NCI-H2081 (cell line): ENCODE data around the gene ACBD3.

Experiments
- DNase-seq, 2 experiments: peaks; one replicate each; lab custom pipeline; 2025; lab: John Stamatoyannopoulos, UW

The ACBD3 gene

DNA sequence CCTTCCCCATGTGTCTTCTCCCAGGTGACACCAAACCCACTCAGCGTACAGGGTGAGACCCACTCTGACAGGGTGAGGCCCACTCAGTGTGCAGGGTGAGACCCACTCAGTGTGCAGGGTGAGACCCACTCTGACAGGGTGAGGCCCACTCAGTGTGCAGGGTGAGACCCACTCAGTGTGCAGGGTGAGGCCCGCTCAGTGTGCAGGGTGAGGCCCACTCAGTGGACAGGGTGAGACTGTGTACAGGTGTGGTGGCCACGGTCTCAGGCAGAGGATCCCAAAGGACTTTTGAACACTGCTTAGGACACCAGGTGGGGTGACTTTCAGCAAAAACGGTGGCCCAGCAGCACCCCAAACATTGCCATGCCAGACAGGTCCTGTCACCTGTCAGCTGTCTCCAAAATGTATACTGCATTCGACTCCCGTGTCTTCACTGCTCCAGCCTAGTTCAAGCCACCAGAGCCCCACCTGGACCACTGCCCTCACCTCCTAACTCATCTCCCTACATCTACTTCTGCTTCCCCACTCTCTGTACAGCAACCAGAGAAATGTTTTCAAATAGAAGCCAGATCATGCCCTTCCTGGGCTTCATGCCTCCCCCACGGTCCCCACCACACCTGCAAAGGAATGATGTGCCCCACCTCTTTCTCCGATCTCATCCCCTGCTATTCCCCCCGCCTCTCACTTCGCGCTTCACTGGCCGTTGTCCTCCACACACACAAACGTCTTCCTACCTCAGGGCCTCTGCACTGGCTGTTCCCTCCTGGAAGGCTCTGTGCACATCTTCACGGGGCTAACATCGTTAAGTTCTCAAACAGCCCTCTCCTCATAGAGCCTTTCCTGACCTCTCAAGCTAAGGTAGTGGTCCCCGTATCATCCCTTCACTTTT is 52.1 kb downstream of the ACBD3 start:
- DNase-seq: peak in 1 of 2 experiments; percentile 70

DNA sequence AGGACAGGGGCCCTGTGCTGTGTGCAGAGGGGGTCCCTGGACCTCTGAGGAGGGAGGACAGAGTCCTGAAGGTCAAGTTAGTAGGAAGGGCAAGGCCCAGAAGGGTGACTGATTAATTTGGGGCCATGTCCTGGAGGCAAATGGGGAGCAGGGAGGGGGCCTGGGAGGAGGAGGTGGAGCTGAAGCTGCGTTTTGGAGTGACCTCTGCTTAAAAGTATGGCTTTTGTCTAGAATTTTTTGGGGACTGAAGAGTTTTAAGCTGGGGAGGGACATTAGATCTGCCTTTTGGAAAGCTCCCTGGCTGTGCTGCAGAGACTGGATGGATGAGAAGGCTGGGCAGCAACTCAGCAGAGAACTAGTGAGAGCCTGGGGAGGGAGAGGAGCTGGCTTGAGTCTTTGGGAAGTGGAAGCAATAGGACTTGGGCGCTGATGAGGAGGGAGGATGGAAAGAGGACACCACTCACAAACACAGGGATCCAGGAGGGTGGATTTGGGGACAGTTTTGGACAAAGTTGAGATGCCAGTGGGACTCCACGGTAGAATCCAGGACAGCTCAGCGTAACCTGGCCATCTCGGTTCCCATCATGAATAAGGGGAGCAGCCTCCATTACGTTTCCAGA is 52.9 kb downstream of the ACBD3 start:
- DNase-seq: no peak

DNA sequence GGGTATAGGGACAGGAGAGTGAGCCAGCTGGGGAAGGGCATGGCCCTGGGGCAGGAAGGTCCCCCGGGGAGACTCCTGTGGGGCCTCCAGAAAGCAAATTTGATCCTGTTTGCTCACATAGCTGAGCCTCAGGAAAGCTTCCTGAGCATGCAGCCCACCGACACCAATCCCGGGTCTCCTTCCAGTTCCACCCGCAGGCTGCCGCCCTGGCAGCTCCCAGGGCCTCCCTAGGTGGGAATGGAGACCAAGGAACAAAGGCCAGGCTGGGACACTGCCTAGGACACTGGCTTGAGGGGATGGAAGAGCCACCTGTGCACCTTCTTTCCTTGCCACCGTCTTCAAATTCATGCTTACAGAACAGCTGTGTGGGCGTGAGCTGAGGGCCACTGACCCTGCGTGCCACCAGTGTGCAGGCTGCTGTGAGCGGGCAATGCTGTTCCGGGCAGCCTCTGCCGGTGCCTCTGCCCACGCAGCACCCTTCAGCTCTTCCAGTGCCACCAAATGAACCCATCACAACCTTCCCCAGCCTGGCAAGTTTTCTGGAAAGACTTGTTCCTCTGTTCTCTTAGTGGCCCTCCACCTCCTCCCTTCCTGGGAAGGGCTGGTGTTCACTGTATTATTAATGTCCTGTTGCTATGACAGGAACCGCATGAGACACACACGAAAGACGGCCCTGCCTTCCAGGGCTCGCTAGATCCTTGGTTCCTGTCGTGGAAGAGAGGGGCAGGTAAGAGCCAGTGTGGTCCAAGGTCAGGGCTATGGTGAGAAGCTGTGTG is 53.6 kb downstream of the ACBD3 start:
- peak in 1 of 2 experiments; percentile 38 for DNase-seq

DNA sequence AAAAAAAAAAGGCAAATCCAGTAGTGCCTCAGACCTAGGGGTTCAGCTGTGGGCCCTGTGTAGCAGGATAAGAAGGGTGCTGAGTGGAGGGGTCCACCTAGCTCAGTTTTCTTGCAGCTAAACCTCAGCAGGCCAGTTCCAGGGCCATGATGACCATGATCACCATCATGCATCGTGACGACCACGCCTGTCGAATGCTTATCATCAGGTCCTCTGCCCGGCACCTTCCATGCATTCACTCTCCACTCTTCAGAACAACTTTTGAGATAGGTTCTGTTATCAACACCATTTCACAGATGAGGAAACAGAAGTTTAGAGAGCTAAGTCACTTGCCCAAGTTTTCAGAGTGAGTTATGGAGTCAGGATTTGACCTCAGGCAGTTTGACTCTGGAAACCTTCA is 54.9 kb downstream of the ACBD3 start:
- no peak for DNase-seq

DNA sequence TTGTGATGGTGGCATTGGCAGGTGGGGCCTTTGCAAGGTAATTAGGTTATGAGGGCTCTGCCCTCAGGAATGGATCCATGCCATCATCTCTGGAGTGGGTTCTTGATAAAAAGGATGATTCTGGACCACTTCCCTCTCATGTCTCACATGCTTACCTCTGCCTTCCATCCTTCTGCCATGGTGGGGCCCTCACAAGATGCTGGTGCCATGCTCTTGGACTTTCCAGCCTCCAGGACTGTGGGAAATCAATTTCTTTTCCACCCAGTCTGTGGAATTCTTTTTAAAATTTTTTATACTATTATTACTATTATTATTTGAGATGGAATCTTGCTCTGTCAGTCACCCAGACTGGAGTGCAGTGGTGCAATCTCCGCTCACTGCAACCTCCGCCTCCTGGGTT is 57.3 kb downstream of the ACBD3 start:
- DNase-seq: no peak

DNA sequence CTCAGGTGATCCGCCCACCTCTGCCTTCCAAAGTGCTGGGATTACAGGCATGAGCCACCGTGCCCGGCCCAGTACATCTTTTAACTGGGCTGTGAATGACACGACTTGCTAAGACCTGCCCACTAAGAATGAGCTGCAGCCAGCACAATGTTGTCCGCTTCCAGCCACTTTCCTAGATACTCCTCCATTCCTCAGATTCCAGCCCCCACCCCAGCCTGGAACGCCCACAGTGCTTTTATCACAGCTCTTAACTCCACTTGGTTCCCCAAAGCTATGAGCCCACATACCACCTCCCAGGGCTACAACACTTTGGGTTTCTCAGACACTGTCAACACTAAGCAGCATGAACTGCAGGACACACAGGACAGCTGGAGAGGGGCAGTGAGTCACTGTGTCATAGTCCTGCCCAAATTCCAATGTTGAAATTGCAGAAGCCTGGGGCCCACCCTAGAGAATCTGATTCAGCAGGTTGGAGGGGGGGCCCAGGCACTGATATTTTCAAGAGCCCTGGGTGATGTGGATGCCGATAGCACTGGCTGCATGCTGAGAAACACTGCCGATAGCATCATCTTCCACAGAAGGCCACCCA is 58.0 kb downstream of the ACBD3 start:
- DNase-seq: no peak

DNA sequence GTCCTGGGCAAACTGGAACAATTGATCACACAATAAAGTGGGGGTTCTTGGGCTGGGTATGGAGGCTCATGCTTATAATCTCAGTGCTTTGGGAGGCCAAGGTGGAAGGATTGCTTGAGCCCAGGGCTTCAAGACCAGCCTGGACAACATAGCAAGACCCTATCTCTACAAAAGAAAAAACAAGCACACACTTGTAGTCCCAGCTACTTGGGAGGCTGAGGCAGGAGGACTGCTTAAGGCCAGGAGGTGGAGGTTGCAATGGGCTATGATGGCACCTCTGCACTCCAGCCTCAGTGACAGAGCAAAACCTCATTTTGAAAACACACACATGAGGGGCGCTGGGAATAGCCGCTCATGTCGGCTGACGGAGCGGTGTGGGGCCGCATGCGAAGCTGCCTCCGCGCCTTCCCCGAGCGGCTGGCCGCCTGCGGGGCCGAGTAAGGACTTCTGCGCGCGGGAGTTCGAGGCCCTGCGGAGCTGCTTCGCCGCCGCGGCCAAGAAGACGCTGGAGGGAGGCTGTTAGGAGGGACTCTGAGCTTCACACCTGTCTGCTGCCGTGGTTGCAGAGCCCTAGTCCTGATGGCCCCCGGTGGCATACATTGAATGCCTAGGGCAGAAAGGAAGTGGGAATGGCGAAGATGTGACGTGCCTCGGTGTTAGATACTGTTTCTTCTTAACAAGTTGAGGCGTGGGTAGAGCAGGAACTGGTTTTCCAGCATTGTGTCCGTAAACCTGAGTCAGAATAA is 59.5 kb downstream of the ACBD3 start:
- no peak for DNase-seq

DNA sequence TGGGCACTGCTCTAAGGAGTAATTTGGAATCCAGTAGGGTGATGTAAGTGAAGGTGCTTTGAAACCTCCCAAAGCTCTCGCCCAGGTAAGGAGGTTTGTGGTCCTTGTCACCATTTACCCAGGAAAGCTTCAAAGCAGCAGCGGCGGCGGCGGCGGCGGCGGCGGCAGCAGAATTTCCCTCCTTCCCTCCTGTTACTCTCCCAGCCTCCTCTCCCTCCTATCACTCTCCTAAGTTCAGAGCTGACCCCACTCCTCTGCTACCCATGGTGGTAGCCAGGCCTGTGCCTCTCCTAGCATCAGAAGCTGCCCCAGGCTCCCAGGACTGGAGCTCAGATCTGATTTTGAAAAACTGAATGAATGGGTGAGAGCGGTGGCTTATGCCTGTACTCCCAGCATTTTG is 60.7 kb downstream of the ACBD3 start:
- no peak for DNase-seq

DNA sequence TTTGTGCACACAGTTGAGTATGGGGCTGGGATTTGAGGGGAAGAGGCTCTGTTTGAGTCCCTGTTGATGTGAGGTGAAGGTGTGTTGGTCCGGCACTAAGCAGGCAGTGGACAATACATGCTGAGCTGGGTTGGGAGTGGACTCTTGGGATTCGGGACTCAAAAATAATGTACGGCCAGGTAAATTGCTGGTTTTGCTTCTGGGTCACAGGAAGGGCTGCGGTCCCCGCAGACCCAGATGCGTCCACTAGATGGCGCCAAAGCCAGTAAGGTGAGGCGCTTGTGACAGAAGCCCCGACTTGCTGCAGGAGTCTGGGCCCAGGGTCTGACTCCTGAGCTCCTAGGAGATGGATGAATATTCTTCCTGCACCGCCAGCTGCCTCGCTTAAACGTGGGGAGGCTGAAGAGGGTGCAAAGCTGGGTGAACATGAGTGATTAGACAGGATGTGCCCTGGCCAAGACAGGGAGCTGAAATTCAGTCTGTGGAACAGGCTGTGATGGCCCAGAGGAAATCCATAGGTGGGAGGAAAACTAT is 61.4 kb downstream of the ACBD3 start:
- DNase-seq: peak; percentile 89 to 91

DNA sequence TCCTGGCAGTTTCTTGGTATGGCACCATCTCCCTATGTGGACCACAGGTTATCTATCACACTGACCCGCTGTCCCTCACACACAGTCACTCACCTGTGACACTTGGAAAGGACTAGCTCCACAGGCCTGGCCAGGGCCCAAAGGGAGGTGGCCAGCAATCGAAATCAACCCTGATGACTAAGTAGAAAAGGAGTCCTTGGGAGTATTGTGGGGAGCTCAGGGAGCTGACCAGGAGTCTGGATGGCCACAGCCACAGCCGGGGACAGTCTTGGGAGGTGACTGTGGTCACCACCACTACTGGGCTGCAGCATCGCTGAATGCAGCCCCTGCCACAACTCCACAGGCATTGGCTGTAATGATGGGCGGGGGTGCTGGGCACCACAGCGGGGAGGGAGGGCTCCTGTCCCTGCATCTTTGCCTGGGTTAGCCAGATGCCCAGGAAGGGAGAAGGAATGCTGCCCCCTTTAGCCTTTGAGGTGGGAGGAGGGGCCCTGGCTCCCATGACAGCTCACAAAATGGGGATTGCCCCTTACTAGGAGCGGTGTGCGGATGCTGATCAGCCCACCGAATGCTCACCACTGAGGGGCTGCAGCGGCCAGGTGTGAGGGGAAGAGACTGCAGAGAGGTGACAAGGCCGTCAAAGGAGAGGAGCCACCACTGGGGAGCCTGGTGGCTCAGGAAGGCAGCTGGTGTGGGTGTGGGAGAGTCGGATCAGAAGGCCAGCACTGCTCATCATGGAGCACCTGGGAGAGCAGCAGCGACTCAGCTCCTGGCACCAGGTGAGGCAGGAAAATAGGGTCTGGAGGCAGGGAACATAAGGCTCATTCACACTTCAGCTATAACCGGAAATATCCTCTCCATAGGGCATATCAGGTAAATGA is 62.7 kb downstream of the ACBD3 start:
- no peak for DNase-seq

DNA sequence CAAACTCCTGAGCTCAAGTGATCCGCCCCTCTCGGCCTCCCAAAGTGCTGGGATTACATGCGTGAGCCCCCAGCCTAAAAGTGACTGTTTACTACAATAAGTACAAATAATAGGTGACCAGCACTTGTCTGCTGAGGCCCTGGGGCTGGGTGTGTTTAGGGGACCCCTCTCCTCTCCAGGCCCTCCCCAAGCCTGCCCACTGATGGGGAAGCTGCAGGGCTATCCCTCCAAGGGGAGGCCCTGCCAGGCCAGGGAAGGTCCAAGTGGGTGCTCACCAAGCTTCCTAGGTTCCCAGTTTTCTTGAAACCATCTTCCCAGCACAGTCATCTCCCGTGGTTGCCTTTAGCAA is 63.4 kb downstream of the ACBD3 start:
- DNase-seq: no peak

DNA sequence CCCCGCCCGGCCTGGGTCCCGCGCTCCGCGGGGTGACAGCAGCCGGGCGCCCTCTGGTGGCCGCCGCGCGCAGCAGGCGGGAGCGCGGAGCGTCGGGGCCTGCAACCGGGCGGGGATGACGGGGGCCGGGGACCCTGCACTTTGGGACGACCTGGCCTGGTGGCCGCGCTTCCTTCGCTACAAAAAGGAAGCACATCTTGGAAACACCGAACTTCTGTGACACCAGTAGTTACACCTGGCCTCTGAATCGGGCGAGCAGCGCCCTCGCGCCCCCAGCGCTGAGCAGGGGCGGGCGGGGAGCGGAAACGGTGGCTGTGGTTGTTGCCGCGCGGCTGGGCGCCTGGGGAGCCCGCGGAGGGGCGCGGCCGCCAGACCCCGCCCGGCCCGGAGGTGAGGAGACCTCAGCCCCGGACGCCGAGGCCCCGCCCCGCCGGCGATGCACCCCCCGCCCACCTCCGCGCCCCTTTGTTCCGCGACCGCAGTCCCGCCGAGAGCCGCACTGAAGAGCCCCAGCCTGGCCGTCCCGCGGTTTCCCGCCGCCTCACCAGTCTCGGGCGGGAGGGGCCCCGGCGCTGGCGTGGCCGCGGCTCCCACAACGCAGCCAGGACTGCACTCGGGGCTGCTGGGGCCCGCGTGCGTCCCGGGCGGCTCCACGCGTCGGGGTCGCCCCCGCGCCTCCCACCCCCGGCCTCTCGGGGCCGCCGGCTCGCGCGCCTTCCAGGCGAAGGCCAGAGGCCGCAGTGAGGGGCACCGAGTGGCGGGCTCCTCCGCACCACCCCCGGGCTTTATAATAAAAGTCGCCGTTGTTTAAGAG is 64.7 kb downstream of the ACBD3 start:
- peak; percentile 84 to 86 for DNase-seq

DNA sequence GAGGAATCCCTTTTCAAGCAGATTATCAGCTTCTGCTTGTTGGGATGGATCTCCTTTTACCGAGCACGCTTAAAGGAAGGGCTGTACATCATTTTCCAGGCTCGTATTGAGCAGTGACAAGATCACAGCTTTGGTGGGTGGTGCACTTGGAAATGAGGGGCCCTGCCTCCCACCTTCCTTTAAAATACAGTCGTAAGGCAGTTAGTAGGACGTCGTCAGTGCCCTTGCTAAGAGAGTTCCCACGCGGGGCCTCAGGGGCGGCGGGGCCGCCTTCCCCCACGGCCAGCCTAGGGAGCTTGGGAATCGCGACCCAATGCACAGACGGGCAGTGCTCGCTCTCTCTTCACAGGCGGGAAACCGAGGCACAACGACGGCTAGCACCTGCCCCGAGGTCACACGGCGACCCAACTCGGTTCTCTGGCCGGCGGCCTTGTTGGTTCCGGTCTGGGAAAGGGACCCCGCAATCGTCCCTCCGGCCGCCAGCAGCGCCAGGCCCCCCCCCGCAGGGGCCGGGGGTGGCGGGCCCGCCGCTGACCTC is 65.4 kb downstream of the ACBD3 start:
- DNase-seq: no peak

DNA sequence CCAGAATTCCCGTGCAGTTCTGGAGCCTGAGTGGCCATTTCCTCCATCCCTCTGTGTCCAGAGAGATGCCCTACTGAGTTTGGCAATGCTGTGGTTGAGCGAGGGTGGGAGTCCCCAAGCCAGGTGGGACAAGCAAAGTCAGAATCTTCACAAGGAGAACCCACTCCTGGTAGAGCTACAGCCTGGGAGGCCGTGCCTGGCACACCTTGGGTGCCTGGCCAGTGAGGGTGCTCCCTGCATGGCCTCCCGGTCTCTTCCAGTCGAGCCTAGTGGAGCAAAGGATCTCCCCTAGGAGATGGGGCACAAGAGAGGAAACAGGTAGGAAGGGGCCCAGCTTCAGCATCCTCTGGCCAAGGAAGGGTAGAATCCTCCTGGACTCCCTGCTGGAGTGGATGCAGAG is 66.1 kb downstream of the ACBD3 start:
- no peak for DNase-seq

DNA sequence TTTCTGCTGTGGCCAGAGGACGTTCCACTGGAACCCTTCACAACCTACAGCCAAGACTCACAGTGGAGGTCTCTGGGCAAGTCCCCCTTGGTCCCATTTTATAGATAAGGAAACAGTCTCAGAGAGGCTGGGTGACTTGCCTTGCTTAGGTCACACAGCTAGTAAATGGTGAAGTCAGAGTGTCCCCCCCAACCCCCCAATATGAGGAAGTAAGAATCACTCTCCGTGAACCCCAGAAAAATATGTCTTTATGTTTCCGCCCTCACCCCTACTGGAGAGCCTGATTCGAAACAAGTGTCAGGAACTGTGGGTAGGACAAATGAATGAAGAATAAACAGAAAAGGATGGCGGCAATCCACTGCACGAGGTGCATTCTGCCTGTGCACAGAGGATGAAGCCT is 67.4 kb downstream of the ACBD3 start:
- DNase-seq: no peak

DNA sequence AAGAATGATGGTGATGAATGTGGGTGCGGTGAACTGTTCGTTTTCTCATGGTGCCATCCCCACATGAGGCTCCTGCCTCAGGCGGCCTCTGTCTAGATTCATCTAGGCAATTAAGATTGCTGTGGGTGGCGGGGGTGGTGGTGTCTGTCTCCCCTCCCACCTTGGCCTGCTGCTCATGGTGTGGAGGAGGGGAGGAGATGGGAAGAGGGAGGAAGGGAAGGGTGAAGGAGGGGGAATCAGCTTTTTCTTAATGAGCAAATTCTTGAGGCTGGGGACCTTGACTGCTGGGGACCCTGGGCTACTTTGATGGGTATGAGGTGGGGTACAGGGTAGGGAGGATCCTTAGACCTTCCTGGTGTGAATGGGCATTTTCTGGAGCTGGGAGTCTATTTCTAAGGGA is 68.2 kb downstream of the ACBD3 start:
- no peak for DNase-seq

DNA sequence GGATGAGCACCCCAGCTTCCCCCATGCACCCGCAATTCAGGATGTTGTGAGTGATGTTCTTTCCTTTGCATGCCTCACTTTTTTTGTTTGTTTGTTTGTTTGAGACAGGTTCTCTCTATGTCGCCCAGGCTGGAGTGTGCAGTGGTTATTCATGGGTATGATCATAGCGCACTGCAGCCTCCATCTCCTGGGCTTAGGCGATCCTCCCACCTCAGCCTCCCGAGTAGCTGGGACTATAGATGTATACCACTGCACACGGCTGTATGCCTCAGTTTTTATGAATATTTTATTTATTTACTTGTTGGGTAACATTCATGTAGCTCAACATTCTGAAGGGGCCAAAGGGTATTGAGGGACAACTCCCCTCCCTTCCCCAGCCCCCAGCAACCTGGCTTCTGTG is 69.2 kb downstream of the ACBD3 start:
- no peak for DNase-seq

DNA sequence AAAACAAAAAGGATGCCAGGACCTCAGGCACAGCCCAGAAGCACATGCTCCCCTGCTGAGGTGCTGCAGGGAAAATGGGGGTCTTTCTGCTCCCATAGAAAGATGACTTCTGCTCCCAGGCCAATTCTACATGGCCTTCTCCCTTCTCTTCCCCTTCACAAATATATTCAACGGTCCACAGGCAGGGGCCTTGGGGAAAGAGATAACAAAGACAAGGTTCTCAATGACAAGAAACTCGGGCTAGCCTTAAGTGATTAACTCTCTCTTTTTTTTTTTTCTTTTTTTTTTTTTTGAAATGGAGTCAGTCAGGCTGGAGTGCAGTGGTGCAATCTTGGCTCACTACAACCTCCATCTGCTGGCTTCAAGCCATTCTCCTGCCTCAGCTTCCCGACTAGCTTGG is 69.9 kb downstream of the ACBD3 start:
- DNase-seq: no peak

DNA sequence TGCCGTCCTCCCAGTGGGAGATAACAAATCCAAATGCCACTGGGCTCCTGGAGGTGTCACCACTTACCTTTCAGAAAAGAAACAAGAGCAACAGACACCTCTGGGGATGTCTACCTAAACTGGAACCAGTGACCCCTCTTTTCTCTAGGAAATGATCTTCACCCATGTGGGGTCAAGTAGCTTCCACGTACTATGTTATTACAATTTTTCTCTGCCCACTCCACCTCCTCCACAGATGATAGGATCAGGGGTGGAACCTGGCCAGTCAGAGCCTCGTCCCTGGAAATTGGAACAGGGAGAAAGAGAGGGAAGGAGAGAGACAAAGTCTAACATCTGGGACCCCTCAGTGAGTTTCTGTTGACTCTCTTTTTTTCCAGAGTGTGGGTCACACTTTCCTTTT is 73.9 kb downstream of the ACBD3 start:
- DNase-seq: no peak
